ENCODE results near the gene TNFSF8. TPM values are rescaled to one million over a fixed set of nuclear protein-coding genes. Genes with fewer than 3 reads are reported as not detected.

TNFSF8 gene
- total RNA-seq, 1 experiment from 2014 or later = not detected

DNA sequence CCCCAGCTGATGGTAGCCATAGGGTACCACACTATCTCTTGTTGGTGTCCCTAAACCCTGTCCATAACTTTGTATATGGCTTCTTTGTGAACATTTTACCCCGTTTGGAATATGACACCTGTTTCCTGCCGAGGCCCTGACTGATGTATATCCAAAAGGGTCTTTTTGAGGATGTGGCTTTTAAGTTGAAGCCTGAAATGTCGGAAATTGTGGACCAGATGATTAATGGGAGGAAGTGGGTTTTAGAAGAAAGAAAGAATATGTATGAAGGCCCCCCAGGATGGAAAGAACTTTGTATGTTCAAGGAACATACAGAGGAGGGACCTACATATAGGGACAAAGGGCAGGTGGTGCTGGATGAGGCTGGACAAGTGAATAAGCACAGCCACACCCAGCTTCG lies 16.7 kb upstream of the TNFSF8 start (continued):
- TF ChIP-seq ZNF425 (CRISPR knock-in tag; conservative IDR thresholded peaks at IDR 0.05) = no peak

DNA sequence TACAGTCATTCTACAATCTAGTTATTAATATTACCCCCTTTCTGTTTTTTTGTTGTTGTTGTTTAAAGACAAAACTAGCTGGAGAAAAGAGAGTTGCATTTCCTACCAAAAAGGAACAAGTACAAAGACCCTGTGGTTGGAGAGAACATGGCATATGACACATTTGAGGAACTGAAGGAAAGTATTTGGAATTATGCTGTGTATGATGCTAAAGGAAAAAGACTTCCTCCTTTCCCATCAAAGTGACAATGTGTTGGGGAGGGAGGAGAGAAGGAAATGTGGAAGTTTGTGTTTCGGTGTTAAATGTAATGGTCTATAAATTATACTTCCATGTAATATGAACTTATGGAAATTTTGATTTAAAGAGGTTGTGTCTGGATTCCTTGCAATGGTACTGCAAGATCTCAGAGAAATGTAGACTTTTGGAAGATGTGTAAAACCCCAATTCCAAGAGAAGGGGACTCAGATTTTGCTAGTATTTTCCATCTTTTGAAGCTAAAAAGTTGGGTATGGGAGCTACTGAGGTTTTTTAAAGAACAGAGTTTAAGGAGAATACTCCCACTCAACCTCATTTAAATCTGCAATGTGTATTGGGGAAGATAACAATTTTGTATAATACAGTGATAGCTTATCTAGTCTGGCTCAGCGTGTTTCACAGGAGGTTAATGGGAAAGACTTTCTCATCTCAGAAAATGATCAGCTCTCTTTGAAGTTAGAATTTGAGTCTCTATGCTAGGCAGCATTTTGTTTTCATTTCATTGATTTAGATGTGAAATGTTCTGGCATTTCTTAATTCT lies 15.4 kb upstream of the TNFSF8 start:
- Mint-ChIP-seq H3K27ac (no peak overlapping the region), H3K36me3 (no peaks in the 10 kb centered on the region), H3K9me3 (no peaks in the 10 kb centered on the region), H3K27me3 (ENCODE audit: low read depth) (peaks cover 67% of the 10 kb centered on the region), H3K4me3 (no peak overlapping the region), H3K4me1 (no peaks in the 10 kb centered on the region)
- ChIA-PET CTCF (no interaction called here), POLR2A (interaction anchor here (0.6 kb wide), 1 partner anchor 10 kb away, joined by 3 read pairs; no protein-coding TSS in a partner anchor)
- DNase-seq (ENCODE audit: low spot score) (no peak), ATAC-seq (no peak)
- TF ChIP-seq, protein P1, sequence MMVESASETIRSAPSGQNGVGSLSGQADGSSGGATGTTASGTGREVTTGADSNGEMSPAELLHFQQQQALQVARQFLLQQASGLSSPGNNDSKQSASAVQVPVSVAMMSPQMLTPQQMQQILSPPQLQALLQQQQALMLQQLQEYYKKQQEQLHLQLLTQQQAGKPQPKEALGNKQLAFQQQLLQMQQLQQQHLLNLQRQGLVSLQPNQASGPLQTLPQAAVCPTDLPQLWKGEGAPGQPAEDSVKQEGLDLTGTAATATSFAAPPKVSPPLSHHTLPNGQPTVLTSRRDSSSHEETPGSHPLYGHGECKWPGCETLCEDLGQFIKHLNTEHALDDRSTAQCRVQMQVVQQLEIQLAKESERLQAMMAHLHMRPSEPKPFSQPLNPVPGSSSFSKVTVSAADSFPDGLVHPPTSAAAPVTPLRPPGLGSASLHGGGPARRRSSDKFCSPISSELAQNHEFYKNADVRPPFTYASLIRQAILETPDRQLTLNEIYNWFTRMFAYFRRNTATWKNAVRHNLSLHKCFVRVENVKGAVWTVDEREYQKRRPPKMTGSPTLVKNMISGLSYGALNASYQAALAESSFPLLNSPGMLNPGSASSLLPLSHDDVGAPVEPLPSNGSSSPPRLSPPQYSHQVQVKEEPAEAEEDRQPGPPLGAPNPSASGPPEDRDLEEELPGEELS (CRISPR knock-in tag; IDR thresholded peaks at IDR 0.05) = no peak
- TF ChIP-seq NFYB (CRISPR knock-in tag; conservative IDR thresholded peaks at IDR 0.05; ENCODE audit: low read depth) (no peak), JUN (CRISPR knock-in tag; IDR thresholded peaks at IDR 0.05) (no peak), CREB1 (CRISPR knock-in tag; IDR thresholded peaks at IDR 0.05) (no peak), ZNF425 (CRISPR knock-in tag; conservative IDR thresholded peaks at IDR 0.05) (no peak), ELF4 (CRISPR knock-in tag; IDR thresholded peaks at IDR 0.05; ENCODE audit: low read depth) (no peak), GRHL2 (CRISPR knock-in tag; IDR thresholded peaks at IDR 0.05; ENCODE audit: insufficient replicate concordance, severe bottlenecking) (no peak), ZNF512 (CRISPR knock-in tag; IDR thresholded peaks at IDR 0.05; ENCODE audit: borderline replicate concordance) (no peak), ETV6 (CRISPR knock-in tag; IDR thresholded peaks at IDR 0.05) (no peak), MLX (CRISPR knock-in tag; IDR thresholded peaks at IDR 0.05) (no peak), MXD4 (CRISPR knock-in tag; IDR thresholded peaks at IDR 0.05; ENCODE audit: borderline replicate concordance) (no peak), ZNF671 (CRISPR knock-in tag; IDR thresholded peaks at IDR 0.05) (no peak)
- TF ChIP-seq, protein P2, sequence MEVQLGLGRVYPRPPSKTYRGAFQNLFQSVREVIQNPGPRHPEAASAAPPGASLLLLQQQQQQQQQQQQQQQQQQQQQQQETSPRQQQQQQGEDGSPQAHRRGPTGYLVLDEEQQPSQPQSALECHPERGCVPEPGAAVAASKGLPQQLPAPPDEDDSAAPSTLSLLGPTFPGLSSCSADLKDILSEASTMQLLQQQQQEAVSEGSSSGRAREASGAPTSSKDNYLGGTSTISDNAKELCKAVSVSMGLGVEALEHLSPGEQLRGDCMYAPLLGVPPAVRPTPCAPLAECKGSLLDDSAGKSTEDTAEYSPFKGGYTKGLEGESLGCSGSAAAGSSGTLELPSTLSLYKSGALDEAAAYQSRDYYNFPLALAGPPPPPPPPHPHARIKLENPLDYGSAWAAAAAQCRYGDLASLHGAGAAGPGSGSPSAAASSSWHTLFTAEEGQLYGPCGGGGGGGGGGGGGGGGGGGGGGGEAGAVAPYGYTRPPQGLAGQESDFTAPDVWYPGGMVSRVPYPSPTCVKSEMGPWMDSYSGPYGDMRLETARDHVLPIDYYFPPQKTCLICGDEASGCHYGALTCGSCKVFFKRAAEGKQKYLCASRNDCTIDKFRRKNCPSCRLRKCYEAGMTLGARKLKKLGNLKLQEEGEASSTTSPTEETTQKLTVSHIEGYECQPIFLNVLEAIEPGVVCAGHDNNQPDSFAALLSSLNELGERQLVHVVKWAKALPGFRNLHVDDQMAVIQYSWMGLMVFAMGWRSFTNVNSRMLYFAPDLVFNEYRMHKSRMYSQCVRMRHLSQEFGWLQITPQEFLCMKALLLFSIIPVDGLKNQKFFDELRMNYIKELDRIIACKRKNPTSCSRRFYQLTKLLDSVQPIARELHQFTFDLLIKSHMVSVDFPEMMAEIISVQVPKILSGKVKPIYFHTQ (CRISPR knock-in tag; IDR thresholded peaks at IDR 0.05) = no peak
- TF ChIP-seq, protein P3, sequence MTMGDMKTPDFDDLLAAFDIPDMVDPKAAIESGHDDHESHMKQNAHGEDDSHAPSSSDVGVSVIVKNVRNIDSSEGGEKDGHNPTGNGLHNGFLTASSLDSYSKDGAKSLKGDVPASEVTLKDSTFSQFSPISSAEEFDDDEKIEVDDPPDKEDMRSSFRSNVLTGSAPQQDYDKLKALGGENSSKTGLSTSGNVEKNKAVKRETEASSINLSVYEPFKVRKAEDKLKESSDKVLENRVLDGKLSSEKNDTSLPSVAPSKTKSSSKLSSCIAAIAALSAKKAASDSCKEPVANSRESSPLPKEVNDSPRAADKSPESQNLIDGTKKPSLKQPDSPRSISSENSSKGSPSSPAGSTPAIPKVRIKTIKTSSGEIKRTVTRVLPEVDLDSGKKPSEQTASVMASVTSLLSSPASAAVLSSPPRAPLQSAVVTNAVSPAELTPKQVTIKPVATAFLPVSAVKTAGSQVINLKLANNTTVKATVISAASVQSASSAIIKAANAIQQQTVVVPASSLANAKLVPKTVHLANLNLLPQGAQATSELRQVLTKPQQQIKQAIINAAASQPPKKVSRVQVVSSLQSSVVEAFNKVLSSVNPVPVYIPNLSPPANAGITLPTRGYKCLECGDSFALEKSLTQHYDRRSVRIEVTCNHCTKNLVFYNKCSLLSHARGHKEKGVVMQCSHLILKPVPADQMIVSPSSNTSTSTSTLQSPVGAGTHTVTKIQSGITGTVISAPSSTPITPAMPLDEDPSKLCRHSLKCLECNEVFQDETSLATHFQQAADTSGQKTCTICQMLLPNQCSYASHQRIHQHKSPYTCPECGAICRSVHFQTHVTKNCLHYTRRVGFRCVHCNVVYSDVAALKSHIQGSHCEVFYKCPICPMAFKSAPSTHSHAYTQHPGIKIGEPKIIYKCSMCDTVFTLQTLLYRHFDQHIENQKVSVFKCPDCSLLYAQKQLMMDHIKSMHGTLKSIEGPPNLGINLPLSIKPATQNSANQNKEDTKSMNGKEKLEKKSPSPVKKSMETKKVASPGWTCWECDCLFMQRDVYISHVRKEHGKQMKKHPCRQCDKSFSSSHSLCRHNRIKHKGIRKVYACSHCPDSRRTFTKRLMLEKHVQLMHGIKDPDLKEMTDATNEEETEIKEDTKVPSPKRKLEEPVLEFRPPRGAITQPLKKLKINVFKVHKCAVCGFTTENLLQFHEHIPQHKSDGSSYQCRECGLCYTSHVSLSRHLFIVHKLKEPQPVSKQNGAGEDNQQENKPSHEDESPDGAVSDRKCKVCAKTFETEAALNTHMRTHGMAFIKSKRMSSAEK (CRISPR knock-in tag; IDR thresholded peaks at IDR 0.05; ENCODE audit: borderline replicate concordance) = no peak
- TF ChIP-seq, protein P4, sequence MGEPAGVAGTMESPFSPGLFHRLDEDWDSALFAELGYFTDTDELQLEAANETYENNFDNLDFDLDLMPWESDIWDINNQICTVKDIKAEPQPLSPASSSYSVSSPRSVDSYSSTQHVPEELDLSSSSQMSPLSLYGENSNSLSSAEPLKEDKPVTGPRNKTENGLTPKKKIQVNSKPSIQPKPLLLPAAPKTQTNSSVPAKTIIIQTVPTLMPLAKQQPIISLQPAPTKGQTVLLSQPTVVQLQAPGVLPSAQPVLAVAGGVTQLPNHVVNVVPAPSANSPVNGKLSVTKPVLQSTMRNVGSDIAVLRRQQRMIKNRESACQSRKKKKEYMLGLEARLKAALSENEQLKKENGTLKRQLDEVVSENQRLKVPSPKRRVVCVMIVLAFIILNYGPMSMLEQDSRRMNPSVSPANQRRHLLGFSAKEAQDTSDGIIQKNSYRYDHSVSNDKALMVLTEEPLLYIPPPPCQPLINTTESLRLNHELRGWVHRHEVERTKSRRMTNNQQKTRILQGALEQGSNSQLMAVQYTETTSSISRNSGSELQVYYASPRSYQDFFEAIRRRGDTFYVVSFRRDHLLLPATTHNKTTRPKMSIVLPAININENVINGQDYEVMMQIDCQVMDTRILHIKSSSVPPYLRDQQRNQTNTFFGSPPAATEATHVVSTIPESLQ (CRISPR knock-in tag; IDR thresholded peaks at IDR 0.05) = no peak

All from WTC11 (cell line).